ENCODE results near the gene IGSF21. TPM values are rescaled to one million over a fixed set of nuclear protein-coding genes. Genes with fewer than 3 reads are reported as not detected.

The IGSF21 gene
- total and polyA plus RNA-seq, 2 of the 8 experiments (the other 6 are each of a cell fraction or from before 2014, with no cell fraction given) = 22.5 to 28.5 TPM

DNA sequence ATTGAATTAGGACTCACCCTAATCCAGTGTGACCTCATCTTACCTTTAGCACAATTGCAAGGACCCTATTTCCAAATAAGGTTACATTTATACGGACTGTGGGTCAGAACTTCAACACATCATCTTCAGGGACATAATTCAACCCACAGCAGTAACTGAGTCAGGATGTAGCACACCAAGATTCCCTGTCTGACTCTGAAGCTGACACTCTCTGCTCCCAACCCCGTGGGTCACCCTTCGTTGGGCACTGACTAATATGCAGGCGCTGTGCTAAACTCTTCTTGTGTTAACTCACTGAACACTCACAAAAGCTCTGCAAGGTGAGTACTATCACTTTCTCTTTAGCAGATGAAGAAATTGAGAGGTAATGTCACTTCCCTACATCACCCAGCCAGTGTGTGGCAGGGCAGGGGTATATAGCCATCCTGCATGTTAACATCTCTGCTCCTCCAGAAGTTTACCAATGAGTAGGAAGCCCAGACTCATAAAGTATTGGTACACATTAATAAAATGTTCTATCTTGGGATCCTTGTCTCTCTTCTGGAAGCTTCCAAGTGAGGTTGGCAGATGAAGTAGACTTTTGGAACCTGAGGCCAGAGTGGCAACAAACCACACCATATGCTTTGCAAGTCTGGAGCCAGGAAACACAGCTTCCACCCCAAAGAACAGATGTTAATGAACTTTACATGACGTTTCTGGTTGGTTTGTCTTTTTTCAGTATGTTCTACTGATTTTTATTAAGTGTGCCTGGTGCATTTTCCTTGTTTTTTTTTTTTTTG is 233.9 kb downstream of the IGSF21 start:
- Histone ChIP-seq H3K56ac (replicated peaks; ENCODE audit: insufficient read length, low read depth, low read length) (no peak overlapping the region), H4K20me1 (replicated peaks in 1 of 2; ENCODE audit: control insufficient read depth in 1 of 2, insufficient read depth in 2 of 2, low read length in 2 of 2) (no peaks in the 10 kb centered on the region), H3K14ac (ENCODE audit: insufficient read length) (no peak overlapping the region), H2BK20ac (ENCODE audit: low read length) (no peak overlapping the region), H4K91ac (replicated peaks; ENCODE audit: insufficient read length, low read length) (no peak overlapping the region), H3K9me3 (ENCODE audit: insufficient read depth in 2 of 2, low read depth in 1 of 2, low read length in 1 of 2) (no peaks in the 10 kb centered on the region), H3K18ac (ENCODE audit: extremely low read depth, low read length) (no peak overlapping the region), H3K27me3 (replicated peaks in 1 of 4; ENCODE audit: control insufficient read depth in 3 of 4, extremely low read depth in 1 of 4, insufficient read depth in 3 of 4, low read length in 3 of 4) (peaks cover 0 to 2% (median 0%) of the 10 kb centered on the region in 4 experiments; a peak in 2 of 7 replicates), H2BK15ac (ENCODE audit: low read length) (no peak overlapping the region), H4K8ac (ENCODE audit: extremely low read depth, insufficient read depth, low read length) (no peak overlapping the region), H3K4me2 (ENCODE audit: insufficient read depth in 1 of 2, low read depth in 2 of 2, low read length in 2 of 2) (no peak overlapping the region), H3K36me3 (ENCODE audit: control insufficient read depth in 2 of 4, insufficient read depth in 4 of 4, low read length in 3 of 4) (no peaks in the 10 kb centered on the region), H2BK5ac (ENCODE audit: low read depth, low read length) (no peak overlapping the region), H2BK12ac (ENCODE audit: low read depth, low read length) (no peak overlapping the region), H4K5ac (ENCODE audit: insufficient read length, low read depth, low read length) (no peak overlapping the region), H3K23me2 (ENCODE audit: low read depth, low read length) (no peaks in the 10 kb centered on the region), H3K4ac (replicated peaks; ENCODE audit: insufficient read length, low read depth, low read length) (no peak overlapping the region), H2AK5ac (ENCODE audit: low read depth, low read length) (no peak overlapping the region), H3K4me1 (replicated peaks in 1 of 4; ENCODE audit: control insufficient read depth in 3 of 4, insufficient read depth in 4 of 4, low read length in 3 of 4) (no peaks in the 10 kb centered on the region; a peak in 1 of 7 replicates), H3K4me3 (ENCODE audit: extremely low read depth in 1 of 4, insufficient read depth in 2 of 4, low read depth in 3 of 4, low read length in 4 of 4) (no peak overlapping the region), H2AFZ (ENCODE audit: low read length) (no peak overlapping the region), H3K79me1 (ENCODE audit: low read depth, low read length) (no peaks in the 10 kb centered on the region), H3K27ac (ENCODE audit: low read depth, low read length) (no peak overlapping the region), H3K23ac (ENCODE audit: insufficient read length) (no peak overlapping the region), H3K79me2 (ENCODE audit: control insufficient read depth in 1 of 2, insufficient read depth in 2 of 2, low read length in 2 of 2) (no peaks in the 10 kb centered on the region), H2BK120ac (replicated peaks; ENCODE audit: low read depth, low read length) (no peak overlapping the region), H3K9ac (replicated peaks in 1 of 4; ENCODE audit: extremely low read depth in 1 of 4, low read depth in 3 of 4, low read length in 3 of 4) (no peak overlapping the region)
- DNase-seq (ENCODE audit: low read depth in 1 of 2, low spot score in 2 of 2) = no peak
- 94% methylated on average over 5 of the region's 5 CpGs; no CpG with 5 or more reads in 1 of the 2 experiments for WGBS, 2 experiments (ENCODE audit: extremely low coverage in 1 of 2, insufficient coverage in 1 of 2, insufficient read length in 1 of 2, insufficient replicate concordance in 2 of 2, low coverage in 1 of 2, low lambda C conversion rate in 2 of 2, missing lambda C conversion rate in 1 of 2)
- FAIRE-seq = no peak
- POLR2A ChIA-PET (ENCODE audit: partially characterized antibody) = no interaction called here
- CTCF ChIA-PET (ENCODE audit: partially characterized antibody) = interaction anchor here (1.1 kb wide), 1 partner anchor 107 kb away, joined by 3 read pairs; no protein-coding TSS in a partner anchor
- no peak for TF ChIP-seq CBX5 (IDR thresholded peaks at IDR 0.05; ENCODE audit: low read depth, low read length)
- TF ChIP-seq CREB1 (IDR thresholded peaks at IDR 0.05) = no peak
- TF ChIP-seq SAP30 (IDR thresholded peaks at IDR 0.05; ENCODE audit: insufficient read depth, insufficient replicate concordance, low read length) = no peak
- TF ChIP-seq GABPA (IDR thresholded peaks at IDR 0.05; ENCODE audit: borderline replicate concordance, insufficient read depth, low read length) = no peak
- TF ChIP-seq, protein P1, sequence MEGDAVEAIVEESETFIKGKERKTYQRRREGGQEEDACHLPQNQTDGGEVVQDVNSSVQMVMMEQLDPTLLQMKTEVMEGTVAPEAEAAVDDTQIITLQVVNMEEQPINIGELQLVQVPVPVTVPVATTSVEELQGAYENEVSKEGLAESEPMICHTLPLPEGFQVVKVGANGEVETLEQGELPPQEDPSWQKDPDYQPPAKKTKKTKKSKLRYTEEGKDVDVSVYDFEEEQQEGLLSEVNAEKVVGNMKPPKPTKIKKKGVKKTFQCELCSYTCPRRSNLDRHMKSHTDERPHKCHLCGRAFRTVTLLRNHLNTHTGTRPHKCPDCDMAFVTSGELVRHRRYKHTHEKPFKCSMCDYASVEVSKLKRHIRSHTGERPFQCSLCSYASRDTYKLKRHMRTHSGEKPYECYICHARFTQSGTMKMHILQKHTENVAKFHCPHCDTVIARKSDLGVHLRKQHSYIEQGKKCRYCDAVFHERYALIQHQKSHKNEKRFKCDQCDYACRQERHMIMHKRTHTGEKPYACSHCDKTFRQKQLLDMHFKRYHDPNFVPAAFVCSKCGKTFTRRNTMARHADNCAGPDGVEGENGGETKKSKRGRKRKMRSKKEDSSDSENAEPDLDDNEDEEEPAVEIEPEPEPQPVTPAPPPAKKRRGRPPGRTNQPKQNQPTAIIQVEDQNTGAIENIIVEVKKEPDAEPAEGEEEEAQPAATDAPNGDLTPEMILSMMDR (IDR thresholded peaks at IDR 0.05; ENCODE audit: control extremely low read depth in 1 of 3, insufficient read depth in 1 of 3, low read depth in 1 of 3, low read length in 3 of 3) = no peak
- no peak for TF ChIP-seq SIN3A (conservative IDR thresholded peaks at IDR 0.05 in 1 of 2, IDR thresholded peaks at IDR 0.05 in 1 of 2; ENCODE audit: low read depth in 1 of 2, low read length in 2 of 2)
- TF ChIP-seq RXRA (IDR thresholded peaks at IDR 0.05; ENCODE audit: insufficient read depth, low read depth, low read length) = no peak
- TF ChIP-seq RBBP5 (IDR thresholded peaks at IDR 0.05; ENCODE audit: borderline replicate concordance, low read depth, low read length) = no peak
- TF ChIP-seq YY1 (IDR thresholded peaks at IDR 0.05; ENCODE audit: low read depth, low read length) = no peak
- no peak for TF ChIP-seq RFX5 (IDR thresholded peaks at IDR 0.05; ENCODE audit: borderline replicate concordance, low read depth, low read length)
